ENCODE data around the gene RPP25.

RPP25 gene

GRCh38 chr15:74983725-74984231, 27.2 kb upstream of the RPP25 start:
- no peaks in the 10 kb centered on the region for H3K36me3 ChIP-seq (replicated peaks)
- H3K4me3 ChIP-seq: no peak overlapping the region
- no peaks in the 10 kb centered on the region for H3K9me3 ChIP-seq
- peaks cover 41% of the 10 kb centered on the region for H3K27me3 ChIP-seq (ENCODE audit: low read depth)
- in situ Hi-C loops (cut with MboI; ENCODE audit: low sequenced_read_pairs): no loop called here
- DNase-seq (ENCODE audit: low spot score in 2 of 2): no peak
- peaks cover 3% of the 10 kb centered on the region; the same call in 1 of the 2 replicates for H3K4me1 ChIP-seq

GRCh38 chr15:74982183-74982582, 25.6 kb upstream of the RPP25 start:
- Histone ChIP-seq H3K9me3 (no peaks in the 10 kb centered on the region), H3K36me3 (replicated peaks) (no peaks in the 10 kb centered on the region), H3K4me1 (peaks cover 3% of the 10 kb centered on the region; the same call in 1 of the 2 replicates), H3K27me3 (ENCODE audit: low read depth) (peaks cover 46% of the 10 kb centered on the region), H3K4me3 (no peak overlapping the region)
- in situ Hi-C loops (cut with MboI; ENCODE audit: low sequenced_read_pairs): no loop called here
- peak; percentile 52 to 67 for DNase-seq (ENCODE audit: low spot score in 2 of 2)

- DNase-seq (ENCODE audit: low spot score in 2 of 2): no peak
Measured at GRCh38 chr15:74978503-74978902, 21.9 kb upstream of the RPP25 start.

GRCh38 chr15:74978077-74978476, 21.5 kb upstream of the RPP25 start:
- Histone ChIP-seq H3K27me3 (ENCODE audit: low read depth) (peaks cover 40% of the 10 kb centered on the region), H3K4me3 (no peak overlapping the region)
- DNase-seq (ENCODE audit: low spot score in 2 of 2): no peak

More at GRCh38 chr15:74978503-74978902, 21.9 kb upstream of the RPP25 start:
- no peaks in the 10 kb centered on the region; the same call in 1 of the 2 replicates for H3K9me3 ChIP-seq
- in situ Hi-C loops (cut with MboI; ENCODE audit: low sequenced_read_pairs): no loop called here
- H3K27me3 ChIP-seq (ENCODE audit: low read depth): peaks cover 38% of the 10 kb centered on the region
- H3K4me1 ChIP-seq: peaks cover 3% of the 10 kb centered on the region; the same call in 1 of the 2 replicates
- no peak overlapping the region for H3K4me3 ChIP-seq
- H3K36me3 ChIP-seq (replicated peaks): no peaks in the 10 kb centered on the region

GRCh38 chr15:74977599-74977998, 21.0 kb upstream of the RPP25 start:
- peaks cover 2% of the 10 kb centered on the region; the same call in 1 of the 2 replicates for H3K9me3 ChIP-seq
- peaks cover 40% of the 10 kb centered on the region for H3K27me3 ChIP-seq (ENCODE audit: low read depth)
- H3K4me1 ChIP-seq: peaks cover 3% of the 10 kb centered on the region; the same call in 1 of the 2 replicates
- no peaks in the 10 kb centered on the region for H3K36me3 ChIP-seq (replicated peaks)
- DNase-seq (ENCODE audit: low spot score in 2 of 2): no peak
- H3K4me3 ChIP-seq: no peak overlapping the region
- in situ Hi-C loops (cut with MboI; ENCODE audit: low sequenced_read_pairs): no loop called here

More at GRCh38 chr15:74978077-74978476, 21.5 kb upstream of the RPP25 start:
- H3K9me3 ChIP-seq: no peaks in the 10 kb centered on the region; the same call in 1 of the 2 replicates
- in situ Hi-C loops (cut with MboI; ENCODE audit: low sequenced_read_pairs): no loop called here
- H3K4me1 ChIP-seq: peaks cover 3% of the 10 kb centered on the region; the same call in 1 of the 2 replicates
- H3K36me3 ChIP-seq (replicated peaks): no peaks in the 10 kb centered on the region

GRCh38 chr15:74976159-74976558, 19.6 kb upstream of the RPP25 start:
- H3K4me1 ChIP-seq: no peaks in the 10 kb centered on the region
- H3K27me3 ChIP-seq (ENCODE audit: low read depth): peaks cover 40% of the 10 kb centered on the region
- peaks cover 2% of the 10 kb centered on the region; the same call in 1 of the 2 replicates for H3K9me3 ChIP-seq
- H3K36me3 ChIP-seq (replicated peaks): no peaks in the 10 kb centered on the region
- no peak overlapping the region for H3K4me3 ChIP-seq
- no peak for DNase-seq (ENCODE audit: low spot score in 2 of 2)
- in situ Hi-C loops (cut with MboI; ENCODE audit: low sequenced_read_pairs): no loop called here

GRCh38 chr15:74967670-74968069, 11.1 kb upstream of the RPP25 start:
- in situ Hi-C loops (cut with MboI; ENCODE audit: low sequenced_read_pairs): no loop called here
- no peak for DNase-seq (ENCODE audit: low spot score in 2 of 2)
- no peaks in the 10 kb centered on the region for H3K4me1 ChIP-seq
- no peaks in the 10 kb centered on the region for H3K9me3 ChIP-seq
- peaks cover under 1% of the 10 kb centered on the region for H3K27me3 ChIP-seq (ENCODE audit: low read depth)
- no peak overlapping the region for H3K4me3 ChIP-seq
- H3K36me3 ChIP-seq (replicated peaks): no peaks in the 10 kb centered on the region

GRCh38 chr15:74964794-74965193, 8.2 kb upstream of the RPP25 start:
- no peak for DNase-seq (ENCODE audit: low spot score in 2 of 2)
- Histone ChIP-seq H3K36me3 (replicated peaks) (no peaks in the 10 kb centered on the region), H3K9me3 (no peaks in the 10 kb centered on the region), H3K4me3 (no peak overlapping the region), H3K4me1 (peaks cover 4% of the 10 kb centered on the region), H3K27me3 (ENCODE audit: low read depth) (no peaks in the 10 kb centered on the region)
- in situ Hi-C loops (cut with MboI; ENCODE audit: low sequenced_read_pairs): no loop called here

- DNase-seq (ENCODE audit: low spot score in 2 of 2): no peak
- no peaks in the 10 kb centered on the region for H3K27me3 ChIP-seq (ENCODE audit: low read depth)
- H3K4me1 ChIP-seq: peaks cover 15% of the 10 kb centered on the region
- in situ Hi-C loops (cut with MboI; ENCODE audit: low sequenced_read_pairs): no loop called here
- no peaks in the 10 kb centered on the region for H3K9me3 ChIP-seq
- H3K4me3 ChIP-seq: no peak overlapping the region
- no peaks in the 10 kb centered on the region for H3K36me3 ChIP-seq (replicated peaks)
Measured at GRCh38 chr15:74963213-74963612, 6.6 kb upstream of the RPP25 start.

GRCh38 chr15:74962671-74963070, 6.1 kb upstream of the RPP25 start:
- in situ Hi-C loops (cut with MboI; ENCODE audit: low sequenced_read_pairs): no loop called here
- Histone ChIP-seq H3K27me3 (ENCODE audit: low read depth) (no peaks in the 10 kb centered on the region), H3K4me3 (no peak overlapping the region), H3K36me3 (replicated peaks) (no peaks in the 10 kb centered on the region), H3K9me3 (no peaks in the 10 kb centered on the region), H3K4me1 (peaks cover 20% of the 10 kb centered on the region)
- DNase-seq (ENCODE audit: low spot score in 2 of 2): no peak

GRCh38 chr15:74962219-74962618, 5.6 kb upstream of the RPP25 start:
- in situ Hi-C loops (cut with MboI; ENCODE audit: low sequenced_read_pairs): no loop called here
- H3K9me3 ChIP-seq: no peaks in the 10 kb centered on the region
- no peak for DNase-seq (ENCODE audit: low spot score in 2 of 2)
- H3K36me3 ChIP-seq (replicated peaks): no peaks in the 10 kb centered on the region
- no peak overlapping the region for H3K4me3 ChIP-seq
- H3K27me3 ChIP-seq (ENCODE audit: low read depth): no peaks in the 10 kb centered on the region
- H3K4me1 ChIP-seq: peaks cover 25% of the 10 kb centered on the region

GRCh38 chr15:74961616-74962015, 5.0 kb upstream of the RPP25 start:
- H3K4me1 ChIP-seq: peaks cover 30% of the 10 kb centered on the region
- DNase-seq (ENCODE audit: low spot score in 2 of 2): no peak

GRCh38 chr15:74960995-74961588, 4.5 kb upstream of the RPP25 start:
- Histone ChIP-seq H3K27me3 (ENCODE audit: low read depth) (no peaks in the 10 kb centered on the region), H3K36me3 (replicated peaks) (no peaks in the 10 kb centered on the region), H3K4me3 (no peak overlapping the region), H3K4me1 (peaks cover 34% of the 10 kb centered on the region), H3K9me3 (no peaks in the 10 kb centered on the region)
- in situ Hi-C loops (cut with MboI; ENCODE audit: low sequenced_read_pairs): no loop called here
- no peak for DNase-seq (ENCODE audit: low spot score in 2 of 2)

More at GRCh38 chr15:74961616-74962015, 5.0 kb upstream of the RPP25 start:
- in situ Hi-C loops (cut with MboI; ENCODE audit: low sequenced_read_pairs): no loop called here
- Histone ChIP-seq H3K4me3 (no peak overlapping the region), H3K27me3 (ENCODE audit: low read depth) (no peaks in the 10 kb centered on the region), H3K36me3 (replicated peaks) (no peaks in the 10 kb centered on the region), H3K9me3 (no peaks in the 10 kb centered on the region)

- no peak for DNase-seq (ENCODE audit: low spot score in 2 of 2)
- Histone ChIP-seq H3K27me3 (ENCODE audit: low read depth) (no peaks in the 10 kb centered on the region), H3K36me3 (replicated peaks) (no peaks in the 10 kb centered on the region), H3K4me1 (peaks cover 42% of the 10 kb centered on the region), H3K9me3 (no peaks in the 10 kb centered on the region), H3K4me3 (no peak overlapping the region)
- in situ Hi-C loops (cut with MboI; ENCODE audit: low sequenced_read_pairs): no loop called here
Measured at GRCh38 chr15:74960286-74960685, 3.7 kb upstream of the RPP25 start.
